Omental fat pad (tissue), 4 donors: Measurements from ENCODE around the gene DPCD. TPM values are rescaled to one million over a fixed set of nuclear protein-coding genes. Genes with fewer than 3 reads are reported as not detected.

Source experiments
- ATAC-seq: fragments of 150-250 bp; one replicate; pipeline ENCODE4 v1.9.1; 2016; ENCODE audit warnings: mild to moderate bottlenecking, moderate library complexity; ENCODE audit not compliant: low FRiP score
- DNase-seq: peaks from one replicate; pipeline ENCODE4 v3.0.0-alpha.2; 2019; ENCODE audit warnings: low spot score
- total RNA-seq, 4 donors: library from RNA; depleted of rRNA; stranded (reverse); fragments of >200 nt; gene quantifications; one replicate each; pipeline ENCODE4 v1.1.0, GENCODE V29; 2016
- TF ChIP-seq, protein P1 (sequence below), 3 donors: fragments of 450-650 bp; IDR thresholded peaks; one replicate each; pipeline ENCODE4 v1.5.1; 2016 to 2017; ENCODE audit warnings: antibody characterized with exemption in 3 of 3, mild to moderate bottlenecking in 3 of 3, moderate library complexity in 2 of 3

Gene DPCD
- total RNA-seq, 4 donors from 2014 or later: 9.8 to 16.9 (median 13.0) TPM

DNA sequence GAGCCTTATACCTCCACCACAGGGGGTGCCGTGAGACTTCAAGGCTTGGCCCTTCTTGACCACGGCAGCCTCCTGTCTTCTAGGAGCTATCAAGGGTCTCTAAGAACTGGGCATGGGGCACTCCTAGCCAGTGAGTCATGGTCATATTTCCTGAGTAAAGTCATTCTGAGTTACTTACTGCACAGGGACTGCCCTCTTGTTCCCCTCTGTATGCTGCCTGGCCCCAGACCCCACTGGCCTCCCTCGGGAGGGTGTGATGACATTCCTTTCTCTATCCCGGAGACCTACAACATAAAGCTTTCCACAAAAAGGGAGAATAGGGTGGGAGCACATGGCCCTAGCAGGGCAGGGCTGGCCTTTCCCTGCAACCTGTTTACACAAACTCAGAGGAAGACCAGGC is 21.4 kb downstream of the DPCD start:
- no peak for ATAC-seq
- DNase-seq: no peak
- TF ChIP-seq, protein P1, sequence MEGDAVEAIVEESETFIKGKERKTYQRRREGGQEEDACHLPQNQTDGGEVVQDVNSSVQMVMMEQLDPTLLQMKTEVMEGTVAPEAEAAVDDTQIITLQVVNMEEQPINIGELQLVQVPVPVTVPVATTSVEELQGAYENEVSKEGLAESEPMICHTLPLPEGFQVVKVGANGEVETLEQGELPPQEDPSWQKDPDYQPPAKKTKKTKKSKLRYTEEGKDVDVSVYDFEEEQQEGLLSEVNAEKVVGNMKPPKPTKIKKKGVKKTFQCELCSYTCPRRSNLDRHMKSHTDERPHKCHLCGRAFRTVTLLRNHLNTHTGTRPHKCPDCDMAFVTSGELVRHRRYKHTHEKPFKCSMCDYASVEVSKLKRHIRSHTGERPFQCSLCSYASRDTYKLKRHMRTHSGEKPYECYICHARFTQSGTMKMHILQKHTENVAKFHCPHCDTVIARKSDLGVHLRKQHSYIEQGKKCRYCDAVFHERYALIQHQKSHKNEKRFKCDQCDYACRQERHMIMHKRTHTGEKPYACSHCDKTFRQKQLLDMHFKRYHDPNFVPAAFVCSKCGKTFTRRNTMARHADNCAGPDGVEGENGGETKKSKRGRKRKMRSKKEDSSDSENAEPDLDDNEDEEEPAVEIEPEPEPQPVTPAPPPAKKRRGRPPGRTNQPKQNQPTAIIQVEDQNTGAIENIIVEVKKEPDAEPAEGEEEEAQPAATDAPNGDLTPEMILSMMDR (IDR thresholded peaks at IDR 0.05): no peak

DNA sequence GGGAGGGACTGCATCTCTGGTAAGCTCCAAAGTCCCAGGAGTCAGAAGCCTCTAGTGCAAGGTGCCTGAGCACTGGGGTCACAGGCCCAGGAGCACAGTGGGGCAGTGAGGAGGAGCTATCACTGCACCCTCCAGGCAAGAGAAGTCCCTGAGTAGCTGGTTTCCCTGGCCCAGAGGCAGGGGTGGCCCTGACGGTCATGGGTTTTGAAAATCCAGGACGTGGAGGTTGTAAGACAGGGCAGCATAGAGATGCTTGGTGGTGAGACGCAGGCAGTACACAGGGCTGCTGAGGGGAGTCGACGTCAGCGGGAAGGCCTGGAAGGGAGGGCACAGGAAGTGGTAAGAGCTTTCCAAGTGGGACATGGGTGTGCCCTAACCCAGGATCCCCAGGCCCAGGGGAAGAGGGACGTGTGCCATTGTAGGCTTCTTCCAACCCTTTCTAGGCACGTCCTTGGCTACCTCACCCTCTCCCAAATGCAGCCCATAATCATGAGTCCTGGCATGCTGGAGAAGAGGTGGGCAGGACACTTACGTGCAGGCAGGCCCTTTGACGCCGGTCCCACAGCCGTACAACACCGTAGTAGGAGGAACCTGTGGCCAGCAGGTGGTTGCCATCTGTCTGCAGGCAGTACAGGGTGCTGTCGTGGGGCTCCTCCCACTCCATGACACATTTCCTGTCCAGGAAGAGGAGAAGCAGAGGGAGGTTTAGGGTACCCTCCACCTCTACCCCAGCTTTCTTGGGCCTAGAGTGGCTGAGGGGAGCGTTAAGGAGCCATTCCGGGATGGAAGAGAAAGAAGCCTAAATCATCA is 23.2 kb downstream of the DPCD start:
- DNase-seq (no peak), ATAC-seq (no peak)
- TF ChIP-seq, protein P1 (IDR thresholded peaks at IDR 0.05): no peak

DNA sequence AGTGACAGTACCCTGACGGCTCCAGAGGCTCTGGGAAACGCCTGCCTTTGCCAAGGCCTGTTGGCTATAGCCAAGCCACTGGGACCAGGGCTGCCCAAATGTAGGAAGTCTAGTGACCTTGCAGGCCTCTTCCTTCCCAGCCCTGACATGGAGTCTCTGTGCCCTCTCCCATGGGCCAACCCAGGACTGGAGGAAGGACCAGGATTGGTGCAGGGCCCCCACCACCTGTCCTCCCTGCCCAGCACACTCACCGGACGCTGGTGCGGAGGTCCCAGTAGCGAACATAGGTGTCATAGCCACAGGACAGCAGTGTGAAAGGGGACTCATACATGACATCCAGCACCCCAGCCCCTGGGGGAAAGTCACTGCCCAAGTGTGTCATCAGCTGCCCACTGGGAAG is 24.0 kb downstream of the DPCD start:
- ATAC-seq: no peak

DNA sequence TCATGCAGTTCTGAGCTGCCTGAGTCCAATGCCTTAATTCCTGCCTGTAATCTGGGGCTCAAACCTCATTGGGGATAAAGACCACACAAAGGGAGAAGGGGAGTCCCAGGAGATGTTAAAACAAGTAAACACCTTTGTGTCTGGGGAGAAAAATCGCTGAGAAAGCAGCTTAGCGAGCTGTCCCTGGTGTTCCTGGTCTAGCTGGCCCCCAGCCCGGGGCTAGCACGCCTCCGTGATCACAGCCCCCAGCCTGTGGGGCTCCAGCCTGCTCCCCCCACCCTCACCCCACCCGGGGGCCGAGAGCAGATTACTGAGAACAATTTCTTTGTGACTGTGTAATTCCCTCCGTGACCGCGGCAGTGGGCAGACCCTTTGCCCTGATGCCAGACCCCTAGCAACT is 24.8 kb downstream of the DPCD start:
- TF ChIP-seq, protein P1 (IDR thresholded peaks at IDR 0.05): no peak
- no peak for ATAC-seq
- no peak for DNase-seq

More for the DNA sequence above, 24.0 kb downstream of the DPCD start:
- TF ChIP-seq, protein P1 (IDR thresholded peaks at IDR 0.05): no peak
- DNase-seq: no peak

DNA sequence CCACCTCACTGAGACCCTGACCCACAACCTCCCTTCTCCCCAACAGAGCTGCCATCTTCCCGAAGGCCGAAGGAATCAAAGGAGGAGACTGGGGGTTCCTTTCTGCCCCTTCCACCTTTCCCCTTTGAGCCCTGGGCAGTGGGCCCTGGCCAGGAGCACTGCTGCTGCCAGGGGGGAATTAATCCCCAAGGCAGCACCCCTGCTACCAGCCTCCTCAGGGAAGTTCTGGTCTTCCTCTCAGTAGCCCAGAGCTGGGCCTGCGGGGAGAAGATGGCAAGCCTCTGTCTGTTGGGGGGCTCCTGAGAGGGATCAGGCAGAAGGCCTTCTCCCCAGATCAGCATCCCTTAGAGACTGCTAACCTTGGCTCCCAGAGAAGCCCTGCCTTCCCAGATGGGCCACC is 25.5 kb downstream of the DPCD start:
- DNase-seq (no peak), ATAC-seq (no peak)
- TF ChIP-seq, protein P1 (IDR thresholded peaks at IDR 0.05): no peak

DNA sequence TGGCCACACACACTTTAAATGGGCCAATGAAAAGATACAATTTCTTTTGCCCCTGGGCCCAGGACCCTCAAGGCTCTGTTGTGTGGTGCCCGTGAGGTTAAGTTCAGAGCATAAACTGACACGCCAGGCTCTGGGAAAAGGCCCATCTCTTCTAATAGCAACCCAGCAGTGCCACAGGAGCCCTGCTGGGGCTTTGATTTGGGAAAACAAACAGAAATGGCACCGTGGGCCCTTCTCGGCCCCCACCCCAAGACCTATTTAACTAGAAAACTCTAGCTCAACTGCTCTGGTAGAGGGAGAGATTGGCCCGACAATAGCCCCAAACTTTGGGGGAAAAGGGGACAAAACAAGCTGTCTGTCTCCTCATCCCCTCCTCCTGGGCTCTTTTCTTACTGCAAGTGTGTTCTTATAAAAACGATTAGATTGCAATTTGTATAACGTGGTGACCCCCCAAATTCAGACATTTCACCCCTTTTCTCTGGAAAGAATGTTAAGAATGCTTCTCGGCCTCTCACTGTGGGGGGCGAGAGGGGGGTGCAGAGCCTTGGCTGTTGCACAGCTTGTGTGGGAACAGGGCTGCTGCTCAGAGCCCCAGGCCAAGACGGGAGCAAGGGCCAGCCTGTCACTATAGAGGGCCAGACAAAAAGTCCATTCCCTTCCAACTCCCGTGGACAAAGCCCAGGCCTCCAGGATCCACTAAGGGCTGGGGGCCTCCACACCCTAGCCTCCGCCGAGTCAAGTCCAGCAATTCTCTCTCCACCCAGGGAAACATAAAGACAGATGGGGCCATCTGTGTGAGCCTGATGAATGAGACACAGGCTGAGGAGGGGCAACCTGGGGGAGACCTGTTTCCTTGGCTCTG is 26.8 kb downstream of the DPCD start:
- no peak for ATAC-seq
- TF ChIP-seq, protein P1 (IDR thresholded peaks at IDR 0.05): no peak
- DNase-seq: no peak
